GM12873 (cell line): ENCODE results near the gene DNAH11.

Source experiments
- TF ChIP-seq, protein P1 (sequence below): IDR thresholded peaks from 2 replicates; pipeline ENCODE4 v1.5.1; 2012; ENCODE audit warnings: low read depth, mild to moderate bottlenecking, moderate library complexity, low read length, control low read depth; ENCODE audit not compliant: insufficient read depth; ENCODE audit errors: missing control alignments

DNAH11 gene

DNA sequence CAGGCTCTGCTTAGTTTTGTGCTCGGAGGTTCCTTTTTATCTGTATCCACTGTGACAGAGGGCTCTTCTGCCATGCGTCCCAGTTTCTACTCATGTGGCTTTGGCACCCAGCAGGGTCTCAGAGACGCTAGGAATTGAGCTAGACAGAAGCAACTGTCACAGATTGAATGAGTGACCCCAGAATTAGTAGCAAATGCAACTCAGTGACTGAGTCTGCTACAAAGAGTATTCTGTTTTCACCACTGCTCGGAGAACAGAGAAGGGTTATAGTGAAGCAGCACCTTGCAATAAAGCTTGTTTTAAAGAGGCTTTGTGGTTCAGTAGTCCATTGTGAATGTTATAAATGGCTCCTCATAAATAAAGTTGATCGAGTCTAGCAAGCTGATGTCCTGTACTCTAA is 113.2 kb downstream of the DNAH11 start:
- TF ChIP-seq, protein P1, sequence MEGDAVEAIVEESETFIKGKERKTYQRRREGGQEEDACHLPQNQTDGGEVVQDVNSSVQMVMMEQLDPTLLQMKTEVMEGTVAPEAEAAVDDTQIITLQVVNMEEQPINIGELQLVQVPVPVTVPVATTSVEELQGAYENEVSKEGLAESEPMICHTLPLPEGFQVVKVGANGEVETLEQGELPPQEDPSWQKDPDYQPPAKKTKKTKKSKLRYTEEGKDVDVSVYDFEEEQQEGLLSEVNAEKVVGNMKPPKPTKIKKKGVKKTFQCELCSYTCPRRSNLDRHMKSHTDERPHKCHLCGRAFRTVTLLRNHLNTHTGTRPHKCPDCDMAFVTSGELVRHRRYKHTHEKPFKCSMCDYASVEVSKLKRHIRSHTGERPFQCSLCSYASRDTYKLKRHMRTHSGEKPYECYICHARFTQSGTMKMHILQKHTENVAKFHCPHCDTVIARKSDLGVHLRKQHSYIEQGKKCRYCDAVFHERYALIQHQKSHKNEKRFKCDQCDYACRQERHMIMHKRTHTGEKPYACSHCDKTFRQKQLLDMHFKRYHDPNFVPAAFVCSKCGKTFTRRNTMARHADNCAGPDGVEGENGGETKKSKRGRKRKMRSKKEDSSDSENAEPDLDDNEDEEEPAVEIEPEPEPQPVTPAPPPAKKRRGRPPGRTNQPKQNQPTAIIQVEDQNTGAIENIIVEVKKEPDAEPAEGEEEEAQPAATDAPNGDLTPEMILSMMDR = no peak

DNA sequence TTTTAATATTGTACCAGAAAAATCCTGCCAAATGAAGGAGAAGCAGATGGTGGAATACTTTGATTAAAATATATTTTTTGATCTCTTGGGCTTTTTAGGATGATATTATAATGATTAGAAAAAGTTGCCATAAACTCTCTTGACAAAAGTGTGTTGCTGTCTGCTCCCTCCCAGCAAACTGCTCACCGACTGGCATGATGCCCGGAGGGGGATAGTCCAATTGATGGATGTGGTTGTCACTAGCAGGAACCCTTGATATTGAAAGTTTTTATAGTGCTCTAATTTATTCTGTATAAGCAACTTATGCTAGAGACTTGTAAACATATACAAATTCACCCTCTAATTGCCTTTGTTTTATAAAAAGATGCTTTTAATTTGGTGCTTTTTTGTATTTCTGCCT is 114.0 kb downstream of the DNAH11 start:
- TF ChIP-seq, protein P1 = no peak

DNA sequence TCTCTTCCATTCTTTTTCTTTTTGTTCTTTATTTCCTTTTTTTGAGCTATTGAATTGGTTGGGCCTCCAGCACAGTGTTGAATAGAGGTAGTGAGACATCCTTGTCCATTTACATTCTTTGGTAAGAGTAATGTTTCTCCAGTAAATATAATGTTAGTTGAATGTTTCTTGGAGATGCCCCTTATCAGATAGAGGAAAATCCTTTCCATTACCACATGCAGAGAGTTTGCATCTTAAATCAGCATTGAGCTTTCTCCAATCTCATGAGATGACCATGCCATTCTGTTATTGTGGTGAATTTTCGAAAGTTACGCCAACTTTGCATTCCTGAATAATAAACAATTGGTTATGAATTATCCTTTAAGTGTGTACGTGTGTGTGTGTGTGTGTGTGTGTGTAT is 127.7 kb downstream of the DNAH11 start:
- TF ChIP-seq, protein P1 = no peak

DNA sequence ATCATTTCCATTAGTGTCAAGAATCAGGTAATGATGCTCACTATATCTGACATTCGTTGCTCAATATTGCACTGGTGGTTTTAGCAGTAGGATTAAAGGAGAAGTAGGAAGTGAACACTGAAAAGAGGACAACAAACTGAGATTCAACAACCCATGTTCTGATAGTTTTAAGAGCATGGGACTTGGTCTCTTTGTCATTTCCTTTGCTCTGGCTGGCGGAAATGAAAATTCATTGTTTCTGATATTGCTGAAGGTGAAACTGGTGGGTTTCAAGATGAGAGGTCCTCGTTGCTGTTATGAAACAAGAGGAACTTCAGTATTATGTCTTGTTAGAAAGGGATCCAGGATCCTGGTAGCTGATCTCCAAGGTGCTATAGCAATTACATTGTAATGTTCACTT is 129.0 kb downstream of the DNAH11 start:
- TF ChIP-seq, protein P1 = no peak

DNA sequence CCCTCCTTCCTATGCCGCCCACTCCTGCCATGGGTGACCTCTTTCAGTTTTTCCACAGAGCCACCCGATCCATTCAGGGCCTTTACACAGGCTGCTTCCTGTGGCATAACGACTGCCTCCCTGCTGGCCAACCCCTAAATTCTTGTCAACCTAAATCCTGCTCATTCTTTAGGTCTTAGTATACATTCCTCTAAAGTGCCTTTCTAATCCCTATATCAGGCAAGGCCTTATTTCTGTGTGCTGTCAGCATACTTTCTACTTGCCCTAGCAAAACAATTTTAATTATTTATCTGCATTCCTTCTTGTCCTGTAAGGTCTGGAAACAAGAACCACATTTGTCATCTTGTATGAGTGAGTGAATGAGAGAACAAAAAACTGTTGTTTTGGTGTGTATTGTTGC is 132.4 kb downstream of the DNAH11 start:
- TF ChIP-seq, protein P1 = no peak

DNA sequence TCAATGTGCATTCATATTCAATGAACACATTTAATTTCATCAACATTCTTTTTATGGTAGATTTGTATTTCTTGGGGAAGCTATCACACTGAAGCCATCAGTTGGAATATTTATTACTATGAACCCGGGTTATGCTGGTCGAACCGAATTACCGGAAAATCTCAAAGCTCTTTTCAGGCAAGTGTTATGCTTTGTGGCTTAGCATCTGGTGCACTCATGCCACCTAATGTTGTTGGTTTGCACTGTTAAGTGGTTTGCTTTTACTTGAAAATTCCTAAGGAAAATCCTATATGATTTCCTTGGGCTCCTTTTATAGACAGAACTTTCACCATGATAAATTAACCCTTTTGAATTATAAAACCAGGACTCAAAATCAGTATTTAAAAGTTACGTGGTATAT is 147.9 kb downstream of the DNAH11 start:
- TF ChIP-seq, protein P1 = no peak

DNA sequence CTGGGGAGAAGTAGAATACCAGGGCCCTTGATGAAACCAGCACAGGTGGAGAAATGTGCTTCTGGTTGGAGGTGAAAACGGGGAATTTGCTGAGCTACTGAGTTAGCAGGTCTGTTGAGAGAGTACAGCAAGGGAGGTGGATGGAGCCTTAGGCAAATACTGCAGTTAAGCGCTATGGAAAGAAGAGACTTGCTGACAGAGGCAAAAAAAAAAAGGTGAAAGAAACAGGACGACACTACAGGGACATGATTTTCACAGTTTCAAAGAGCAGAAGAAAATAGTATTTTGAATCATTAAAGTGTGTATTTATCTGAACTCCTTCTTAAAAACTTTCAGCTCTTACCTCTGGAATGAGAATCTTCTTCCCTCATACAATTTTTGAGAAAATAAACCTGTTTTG is 159.5 kb downstream of the DNAH11 start:
- TF ChIP-seq, protein P1 = no peak
